OCI-LY3 (cell line): ENCODE results near the gene IL1RAPL1.

Experiments used
- H2AFZ ChIP-seq: fragments of 200-600, 300-600 bp; shearing (Covaris generic); 2 replicates; pipeline ENCODE4 v1.6.0; 2014; ENCODE audit warnings: antibody characterized with exemption, low read depth, low read length
- H3K27ac ChIP-seq: fragments of 200-600, 300-600 bp; sonication (generic); 2 replicates; pipeline ENCODE4 v1.5.1; 2014; ENCODE audit warnings: mild to moderate bottlenecking, low read length, moderate library complexity, mixed read lengths
- H3K27me3 ChIP-seq: fragments of 200-600, 300-600 bp; sonication (generic); 2 replicates; pipeline ENCODE4 v1.6.1; 2014; ENCODE audit warnings: low read depth, low read length, mixed read lengths
- H3K36me3 ChIP-seq: fragments of 200-600, 300-600 bp; sonication (generic); replicated peaks from 2 replicates; pipeline ENCODE3; 2014; ENCODE audit warnings: low read depth, low read length, mixed read lengths
- H3K4me1 ChIP-seq: fragments of 300-600, 200-600 bp; sonication (generic); 2 replicates; pipeline ENCODE4 v1.6.1; 2014; ENCODE audit warnings: low read length, mixed read lengths
- H3K4me2 ChIP-seq: fragments of 200-600, 300-600 bp; sonication (generic); 2 replicates; pipeline ENCODE4 v1.6.1; 2014; ENCODE audit warnings: low read length, mixed read lengths
- H3K4me3 ChIP-seq: fragments of 300-600, 200-600 bp; sonication (generic); 2 replicates; pipeline ENCODE4 v1.5.1; 2014; ENCODE audit warnings: antibody characterized with exemption, mild to moderate bottlenecking, low read length, moderate library complexity
- H3K79me2 ChIP-seq: fragments of 300-600, 200-600 bp; shearing (Covaris generic); 2 replicates; pipeline ENCODE4 v1.6.1; 2014; ENCODE audit warnings: mild to moderate bottlenecking, low read length, mixed read lengths
- H3K9ac ChIP-seq: fragments of 300-600, 200-600 bp; shearing (Covaris generic); 2 replicates; pipeline ENCODE4 v1.6.0; 2014; ENCODE audit warnings: mild to moderate bottlenecking, low read length, moderate library complexity
- H3K9me3 ChIP-seq: fragments of 200-600, 300-600 bp; shearing (Covaris generic); 2 replicates; pipeline ENCODE4 v1.6.1; 2014; ENCODE audit warnings: low read length, mixed read lengths; ENCODE audit not compliant: insufficient read depth
- H4K20me1 ChIP-seq: fragments of 200-600, 300-600 bp; sonication (generic); 2 replicates; pipeline ENCODE4 v1.6.1; 2016; ENCODE audit warnings: low read length, mixed read lengths; ENCODE audit not compliant: insufficient read depth
- CTCF ChIP-seq: fragments of 200-600, 300-600 bp; sonication (generic); IDR thresholded peaks from 2 replicates; pipeline ENCODE4 v1.5.1; 2014; ENCODE audit warnings: antibody characterized with exemption, low read length, low read depth
- EZH2phosphoT487 ChIP-seq: fragments of 200-600 bp; shearing (Covaris generic); IDR thresholded peaks from 2 replicates; pipeline ENCODE4 v1.6.1; 2018; ENCODE audit warnings: antibody characterized with exemption, mixed run types, low read depth

IL1RAPL1 gene

GRCh38 chrX:29590921-29591320, 1003.7 kb downstream of the IL1RAPL1 start:
- Histone ChIP-seq H3K4me1 (peaks cover 10% of the 10 kb centered on the region), H4K20me1 (no peaks in the 10 kb centered on the region), H3K36me3 (no peaks in the 10 kb centered on the region), H3K27ac (no peak overlapping the region), H2AFZ (no peak overlapping the region), H3K4me2 (no peak overlapping the region), H3K9ac (no peak overlapping the region), H3K4me3 (no peak overlapping the region), H3K9me3 (no peaks in the 10 kb centered on the region), H3K79me2 (no peaks in the 10 kb centered on the region), H3K27me3 (no peaks in the 10 kb centered on the region)
- no peak for TF ChIP-seq EZH2phosphoT487
- no peak for TF ChIP-seq CTCF

GRCh38 chrX:29604381-29604780, 1017.1 kb downstream of the IL1RAPL1 start:
- no peaks in the 10 kb centered on the region for H3K27me3 ChIP-seq
- no peaks in the 10 kb centered on the region for H3K9me3 ChIP-seq
- H2AFZ ChIP-seq, result no peak overlapping the region
- no peaks in the 10 kb centered on the region for H4K20me1 ChIP-seq
- H3K79me2 ChIP-seq, result no peaks in the 10 kb centered on the region
- no peak overlapping the region for H3K27ac ChIP-seq
- no peak overlapping the region for H3K4me2 ChIP-seq
- H3K9ac ChIP-seq, result no peak overlapping the region
- no peaks in the 10 kb centered on the region for H3K36me3 ChIP-seq
- TF ChIP-seq CTCF, result no peak
- TF ChIP-seq EZH2phosphoT487, result no peak
- H3K4me3 ChIP-seq, result no peak overlapping the region
- no peaks in the 10 kb centered on the region for H3K4me1 ChIP-seq

GRCh38 chrX:29617276-29617675, 1030.0 kb downstream of the IL1RAPL1 start:
- peak overlapping the region; percentile 56 for H3K4me2 ChIP-seq
- H3K27me3 ChIP-seq, result peaks cover 3% of the 10 kb centered on the region; the same call in 1 of the 2 replicates
- peak overlapping the region; percentile 48 for H3K4me3 ChIP-seq
- no peak overlapping the region for H3K27ac ChIP-seq
- no peak for TF ChIP-seq EZH2phosphoT487
- TF ChIP-seq CTCF, result no peak
- no peaks in the 10 kb centered on the region for H4K20me1 ChIP-seq
- H3K9ac ChIP-seq, result no peak overlapping the region
- no peaks in the 10 kb centered on the region for H3K36me3 ChIP-seq
- no peaks in the 10 kb centered on the region for H3K9me3 ChIP-seq
- no peaks in the 10 kb centered on the region for H3K79me2 ChIP-seq
- peaks cover 6% of the 10 kb centered on the region; the same call in 1 of the 2 replicates for H3K4me1 ChIP-seq
- no peak overlapping the region for H2AFZ ChIP-seq

- no peaks in the 10 kb centered on the region for H3K79me2 ChIP-seq
- no peaks in the 10 kb centered on the region for H4K20me1 ChIP-seq
- H3K9ac ChIP-seq, result no peak overlapping the region
- H3K27ac ChIP-seq, result no peak overlapping the region
- H2AFZ ChIP-seq, result no peak overlapping the region
- no peaks in the 10 kb centered on the region for H3K9me3 ChIP-seq
- peak overlapping the region; percentile 56 for H3K4me2 ChIP-seq
- H3K4me3 ChIP-seq, result peak overlapping the region; percentile 48
- no peaks in the 10 kb centered on the region for H3K36me3 ChIP-seq
- peaks cover 3% of the 10 kb centered on the region; the same call in 1 of the 2 replicates for H3K27me3 ChIP-seq
- peaks cover 6% of the 10 kb centered on the region; the same call in 1 of the 2 replicates for H3K4me1 ChIP-seq
- peak; percentile 45 for TF ChIP-seq CTCF
- no peak for TF ChIP-seq EZH2phosphoT487
Measured at GRCh38 chrX:29617725-29618124, 1030.5 kb downstream of the IL1RAPL1 start.
